Breast epithelium (tissue), 3 donors: ENCODE results near the gene ARID1A.

Experiments used
- CTCF ChIP-seq, 3 donors: fragments of 450-650 bp; IDR thresholded peaks; one replicate each; pipeline ENCODE4 v1.5.1; 2016 to 2017; ENCODE audit warnings: antibody characterized with exemption in 3 of 3, mild to moderate bottlenecking in 3 of 3, moderate library complexity in 3 of 3
- POLR2AphosphoS5 ChIP-seq, 3 donors: sonication (generic); formaldehyde crosslinking; IDR thresholded peaks; one replicate each; pipeline ENCODE4 v1.6.1; 2017; ENCODE audit warnings: antibody characterized with exemption in 3 of 3

- no peak for TF ChIP-seq CTCF (IDR thresholded peaks at IDR 0.05)
- TF ChIP-seq POLR2AphosphoS5 (IDR thresholded peaks at IDR 0.05): no peak
These were observed 52.5 kb downstream of the ARID1A start for GRCh38 chr1:26748351-26748750.
